ENCODE measurements around the gene ADAMTSL5.
A peak's percentile ranks its signal among the peaks of the same experiment; 100 is the strongest.
"Not testable (repeated sequence)": the region's sequence is repeated elsewhere in the genome, so short reads cannot be mapped to it uniquely, and the experiment has no call there.

Gene ADAMTSL5

GRCh38 chr19:1511318-1512317 lies 1.2 kb downstream of the ADAMTSL5 start:
- no peak for DNase-seq

GRCh38 chr19:1510807-1511206 lies 2.0 kb downstream of the ADAMTSL5 start:
- DNase-seq: no peak

GRCh38 chr19:1510442-1510806 lies 2.4 kb downstream of the ADAMTSL5 start:
- DNase-seq: no peak

GRCh38 chr19:1509602-1510441 lies 3.0 kb downstream of the ADAMTSL5 start:
- no peak for DNase-seq

GRCh38 chr19:1508507-1508856 lies 4.3 kb downstream of the ADAMTSL5 start:
- DNase-seq: no peak

GRCh38 chr19:1507763-1508506 lies 4.9 kb downstream of the ADAMTSL5 start:
- peak; percentile 99 for DNase-seq

- DNase-seq: no peak
Measured at GRCh38 chr19:1507192-1507660, 5.6 kb downstream of the ADAMTSL5 start.

- no peak for DNase-seq
Measured at GRCh38 chr19:1505991-1506881, 6.6 kb downstream of the ADAMTSL5 start.

GRCh38 chr19:1505012-1505411 lies 7.8 kb downstream of the ADAMTSL5 start:
- DNase-seq: no peak

GRCh38 chr19:1503925-1504773 lies 8.7 kb downstream of the ADAMTSL5 start:
- no peak for DNase-seq

GRCh38 chr19:1503089-1503924 lies 9.5 kb downstream of the ADAMTSL5 start:
- DNase-seq: peak; percentile 78

- no peak for DNase-seq
Measured at GRCh38 chr19:1502433-1503088, 10.3 kb downstream of the ADAMTSL5 start.

GRCh38 chr19:1501200-1501595 lies 11.6 kb downstream of the ADAMTSL5 start:
- no peak for DNase-seq

- DNase-seq: not testable (repeated sequence)
Measured at GRCh38 chr19:1499231-1499630, 13.6 kb downstream of the ADAMTSL5 start.

GRCh38 chr19:1497578-1498235 lies 15.1 kb downstream of the ADAMTSL5 start:
- no peak for DNase-seq

GRCh38 chr19:1496714-1497577 lies 15.9 kb downstream of the ADAMTSL5 start:
- DNase-seq: peak; percentile 15

- no peak for DNase-seq
Measured at GRCh38 chr19:1495799-1496713, 16.8 kb downstream of the ADAMTSL5 start.

All from eye (tissue), 1 donor.